ENCODE results near the gene MZT2B.
"Not testable (repeated sequence)": the region's sequence is repeated elsewhere in the genome, so short reads cannot be mapped to it uniquely, and the experiment has no call there.

The MZT2B gene

GRCh38 chr2:130181880-130182682, at the start of gene MZT2B:
Gene MZT2B, plus strand, starts transcription at chr2:130182262. Its CDS starts 21 bp downstream, at chr2:130182283.
- peak; percentile 83 for DNase-seq

GRCh38 chr2:130135692-130136541, 46.1 kb upstream of the MZT2B start:
- no peak for DNase-seq

GRCh38 chr2:130136546-130136945, 45.5 kb upstream of the MZT2B start:
- not testable (repeated sequence) for DNase-seq

- DNase-seq, result not testable (repeated sequence)
Measured at GRCh38 chr2:130137118-130137517, 44.9 kb upstream of the MZT2B start.

GRCh38 chr2:130138326-130138725, 43.7 kb upstream of the MZT2B start:
- not testable (repeated sequence) for DNase-seq

GRCh38 chr2:130138841-130139251, 43.2 kb upstream of the MZT2B start:
- DNase-seq, result peak; percentile 5

- DNase-seq, result not testable (repeated sequence)
Measured at GRCh38 chr2:130139331-130140280, 42.5 kb upstream of the MZT2B start.

- not testable (repeated sequence) for DNase-seq
Measured at GRCh38 chr2:130140516-130140915, 41.5 kb upstream of the MZT2B start.

- not testable (repeated sequence) for DNase-seq
Measured at GRCh38 chr2:130141002-130141401, 41.1 kb upstream of the MZT2B start.

GRCh38 chr2:130141645-130142370, 40.3 kb upstream of the MZT2B start:
- not testable (repeated sequence) for DNase-seq

GRCh38 chr2:130142396-130143265, 39.4 kb upstream of the MZT2B start:
- DNase-seq, result not testable (repeated sequence)

GRCh38 chr2:130143266-130144039, 38.6 kb upstream of the MZT2B start:
- not testable (repeated sequence) for DNase-seq

GRCh38 chr2:130145006-130145414, 37.1 kb upstream of the MZT2B start, which contains the start of gene CCDC74B:
Gene CCDC74B, minus strand, starts transcription at chr2:130145112. Its CDS starts 116 bp downstream, at chr2:130144996.
- peak; percentile 47 for DNase-seq

GRCh38 chr2:130148515-130148914, 33.5 kb upstream of the MZT2B start:
- not testable (repeated sequence) for DNase-seq

- no peak for DNase-seq
Measured at GRCh38 chr2:130150181-130151144, 31.6 kb upstream of the MZT2B start.

GRCh38 chr2:130151145-130151512, 30.9 kb upstream of the MZT2B start:
- not testable (repeated sequence) for DNase-seq

- DNase-seq, result not testable (repeated sequence)
Measured at GRCh38 chr2:130152136-130152815, 29.8 kb upstream of the MZT2B start.

Data from NCI-H1694 (cell line).